SHP77 (cell line): ENCODE measurements around the gene SUSD1.
"Not testable (repeated sequence)": the region's sequence is repeated elsewhere in the genome, so short reads cannot be mapped to it uniquely, and the experiment has no call there.

Source experiments
- DNase-seq, 2 experiments: peaks; one replicate each; lab custom pipeline; 2025; lab: John Stamatoyannopoulos, UW

SUSD1 gene

DNA sequence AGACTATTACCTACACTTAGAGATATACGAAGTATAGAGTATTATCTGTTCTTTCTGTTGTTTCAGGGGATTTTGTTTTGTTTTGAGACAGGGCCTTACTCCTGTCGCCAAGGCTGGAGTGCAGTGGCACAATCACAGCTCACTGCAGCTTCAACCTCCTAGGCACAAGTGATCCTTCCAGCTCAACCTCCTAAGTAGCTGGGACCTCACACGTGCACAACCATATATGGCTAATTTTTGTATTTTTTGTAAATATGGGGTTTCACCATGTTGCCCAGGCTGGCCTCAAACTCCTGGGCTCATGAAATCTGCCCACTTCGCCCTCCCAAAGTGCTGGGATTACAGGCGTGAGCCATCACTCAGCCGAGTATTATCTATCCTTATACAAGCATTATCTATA lies 45.9 kb downstream of the SUSD1 start:
- DNase-seq: no peak

GRCh38 chr9:112128399-112128798 lies 46.7 kb downstream of the SUSD1 start:
- not testable (repeated sequence) for DNase-seq

DNA sequence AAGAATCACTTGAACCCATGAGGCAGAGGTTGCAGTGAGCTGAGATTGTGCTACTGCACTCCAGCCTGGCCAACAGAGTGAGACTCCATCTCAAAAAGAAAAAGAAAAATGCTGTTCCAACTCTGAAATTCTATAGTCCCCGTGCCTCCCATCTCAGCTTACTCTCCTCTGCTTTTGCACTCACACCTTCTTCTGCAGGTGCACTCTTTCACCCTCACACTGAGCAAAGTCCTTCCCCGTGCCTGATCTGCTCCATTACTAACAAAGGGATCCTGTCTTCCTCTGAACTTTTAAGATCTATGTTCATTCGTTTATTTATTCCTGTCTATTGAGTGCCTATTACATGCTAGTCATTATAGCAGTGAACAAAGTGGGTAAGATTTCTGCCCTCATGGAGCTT lies 47.8 kb downstream of the SUSD1 start:
- no peak for DNase-seq

GRCh38 chr9:112125951-112126388 lies 49.1 kb downstream of the SUSD1 start:
- DNase-seq: no peak

GRCh38 chr9:112124156-112124555 lies 50.9 kb downstream of the SUSD1 start:
- no peak for DNase-seq

DNA sequence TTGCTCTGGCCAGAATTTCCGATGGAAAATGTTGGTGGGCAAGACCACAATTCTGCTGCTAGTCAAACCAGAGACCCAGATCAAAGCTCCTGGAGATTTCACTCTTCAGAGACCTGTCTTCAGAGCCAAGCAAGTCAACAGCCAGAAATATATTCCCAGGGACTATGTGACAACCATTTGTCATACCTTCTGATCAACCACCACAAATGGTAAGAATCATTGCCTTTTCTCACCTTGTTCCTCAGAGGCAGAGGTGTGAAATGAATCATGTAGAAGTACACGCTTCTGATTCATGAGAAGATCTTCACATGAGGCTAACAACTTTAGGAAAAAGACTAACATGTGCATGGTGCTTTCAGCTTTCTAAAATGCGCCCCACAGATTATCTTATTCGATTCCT lies 53.5 kb downstream of the SUSD1 start:
- no peak for DNase-seq

DNA sequence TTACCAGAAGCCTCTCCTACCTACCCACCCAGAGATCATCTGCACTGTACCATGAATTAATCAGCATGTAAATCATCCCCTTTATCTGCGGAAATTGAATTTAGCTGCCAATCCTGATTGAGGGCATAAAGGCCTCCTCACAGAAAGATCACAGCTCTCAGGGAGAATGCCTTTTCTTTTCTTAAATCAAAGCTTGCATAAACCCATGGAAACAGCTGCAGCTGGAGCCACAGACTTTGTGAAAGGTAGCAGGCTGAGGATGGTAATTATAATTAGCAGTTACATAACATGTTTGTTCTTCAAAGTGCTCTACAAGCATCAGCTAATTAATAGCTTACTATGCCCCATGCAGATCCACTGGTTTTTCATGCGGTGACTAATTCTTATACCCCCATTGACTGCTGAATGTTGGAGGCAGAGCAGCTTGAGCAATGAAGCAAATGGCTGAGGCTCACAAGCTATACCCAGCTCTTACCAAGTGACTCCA lies 54.6 kb downstream of the SUSD1 start:
- no peak for DNase-seq

- no peak for DNase-seq
Measured at GRCh38 chr9:112120030-112120341, 55.1 kb downstream of the SUSD1 start.

GRCh38 chr9:112119225-112120029 lies 55.7 kb downstream of the SUSD1 start:
- DNase-seq: no peak

DNA sequence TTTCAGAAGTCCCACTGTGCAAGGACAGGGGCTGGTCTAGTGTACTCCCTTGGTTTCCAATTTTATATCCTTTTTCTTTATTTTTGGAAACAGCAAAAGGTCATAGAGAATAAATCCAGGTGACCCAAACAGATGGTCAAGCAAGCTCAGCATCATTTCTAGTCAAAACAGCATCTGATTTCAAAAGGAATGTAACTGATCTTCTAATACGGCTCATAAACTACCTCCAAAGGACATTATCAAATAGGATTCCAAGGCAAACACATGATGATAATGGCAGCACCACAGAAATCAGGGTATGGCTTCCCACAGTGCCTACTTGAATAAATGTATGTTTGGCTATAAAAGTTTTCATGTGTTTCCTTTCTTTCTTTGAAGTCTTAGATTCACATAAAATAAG lies 57.1 kb downstream of the SUSD1 start:
- DNase-seq: no peak

GRCh38 chr9:112115970-112116753 lies 58.9 kb downstream of the SUSD1 start:
- no peak for DNase-seq

DNA sequence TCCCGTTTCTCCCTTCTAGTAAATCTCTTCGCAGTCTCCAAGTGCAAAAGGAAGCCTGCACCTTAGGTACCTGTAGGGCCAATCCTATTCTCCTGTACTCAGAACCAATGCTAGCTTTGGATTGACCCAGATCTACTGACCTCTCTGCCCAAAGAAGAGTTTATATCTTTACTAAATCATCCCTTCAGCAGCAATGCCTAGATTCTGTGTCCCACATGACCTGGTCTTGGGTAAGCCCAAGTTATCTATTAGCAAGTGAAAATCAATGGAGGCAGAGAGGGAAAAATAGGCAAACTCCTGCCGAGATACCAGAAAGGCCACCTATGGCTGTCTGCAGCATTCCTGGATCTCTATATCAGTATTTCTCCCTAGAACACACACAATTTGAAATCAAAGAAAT lies 60.0 kb downstream of the SUSD1 start:
- DNase-seq: no peak

DNA sequence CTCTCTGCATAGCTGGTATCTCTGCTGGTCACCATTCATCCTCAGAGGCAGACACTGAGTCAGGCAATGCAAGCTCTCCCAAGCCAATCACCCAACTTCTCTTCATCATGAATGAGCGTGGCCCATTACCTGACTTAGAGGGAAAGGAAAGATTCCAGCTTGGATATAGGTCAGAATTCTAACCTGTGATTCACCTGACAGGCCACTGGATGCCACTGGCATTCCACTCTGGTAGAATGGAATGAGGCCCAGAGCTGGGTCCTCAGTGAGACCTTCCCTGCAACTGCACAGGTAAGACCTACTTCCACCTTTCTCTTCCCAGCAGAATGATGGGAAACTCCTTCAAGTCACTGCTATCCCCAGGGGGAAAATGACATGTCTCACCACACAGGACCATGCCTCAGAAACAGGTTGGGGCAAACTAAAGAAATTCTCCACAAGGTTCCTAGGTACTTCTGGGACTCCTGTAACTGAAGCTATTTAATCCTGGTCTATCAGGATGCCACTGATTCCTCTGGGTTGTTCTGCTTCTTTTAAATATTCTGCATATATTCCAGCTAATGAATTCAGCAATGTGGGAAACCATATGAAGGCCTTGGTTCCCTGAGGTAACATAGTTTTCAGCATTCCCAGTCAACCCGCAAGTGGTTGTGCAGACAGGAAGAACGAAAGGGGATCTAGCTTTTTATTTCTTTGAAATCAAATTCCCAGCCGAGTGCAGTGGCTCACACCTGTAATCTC lies 62.0 kb downstream of the SUSD1 start:
- DNase-seq: peak; percentile 2 to 4

- no peak for DNase-seq
Measured at GRCh38 chr9:112112519-112112918, 62.6 kb downstream of the SUSD1 start.

GRCh38 chr9:112111461-112111860 lies 63.6 kb downstream of the SUSD1 start:
- no peak for DNase-seq

- DNase-seq: no peak
Measured at GRCh38 chr9:112110777-112111113, 64.4 kb downstream of the SUSD1 start.

- no peak for DNase-seq
Measured at GRCh38 chr9:112110094-112110776, 64.9 kb downstream of the SUSD1 start.

DNA sequence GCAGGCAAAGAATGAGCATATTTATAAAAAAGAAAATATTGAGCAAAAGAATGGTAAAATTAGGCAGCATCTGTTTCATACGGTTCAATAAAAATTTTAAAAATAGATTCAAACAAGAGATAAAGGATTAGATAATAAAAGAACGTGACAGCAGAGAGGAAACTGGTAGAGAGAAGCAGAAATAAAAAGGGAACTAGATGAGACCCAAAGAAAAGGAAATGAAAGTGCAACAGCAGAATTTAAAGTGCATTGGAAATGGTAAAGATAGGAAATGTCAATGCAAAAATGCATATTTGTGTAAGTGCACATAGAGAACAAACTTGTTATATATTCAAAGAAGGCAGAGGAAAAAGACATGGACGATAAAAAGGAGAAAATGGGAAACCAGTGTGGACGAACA lies 70.2 kb downstream of the SUSD1 start:
- DNase-seq: no peak

DNA sequence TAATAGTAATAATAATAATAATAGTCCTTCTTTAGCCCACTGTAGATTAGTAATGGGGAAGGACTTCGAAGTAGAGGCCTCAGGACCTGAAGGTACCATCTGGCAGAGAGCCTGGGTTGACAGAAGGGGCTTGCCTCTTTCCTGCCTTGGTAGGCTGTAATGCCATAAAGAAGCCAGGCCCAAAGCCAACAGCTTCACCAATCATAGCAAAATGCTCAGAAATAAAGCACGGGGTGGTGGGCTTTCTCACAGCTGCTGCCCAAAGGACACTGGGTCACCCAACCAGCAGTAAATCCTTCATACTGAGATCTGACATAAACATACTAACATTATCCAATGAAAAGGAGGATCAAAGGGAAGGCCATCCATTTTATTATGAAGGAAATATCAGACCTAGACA lies 70.7 kb downstream of the SUSD1 start:
- DNase-seq: no peak

DNA sequence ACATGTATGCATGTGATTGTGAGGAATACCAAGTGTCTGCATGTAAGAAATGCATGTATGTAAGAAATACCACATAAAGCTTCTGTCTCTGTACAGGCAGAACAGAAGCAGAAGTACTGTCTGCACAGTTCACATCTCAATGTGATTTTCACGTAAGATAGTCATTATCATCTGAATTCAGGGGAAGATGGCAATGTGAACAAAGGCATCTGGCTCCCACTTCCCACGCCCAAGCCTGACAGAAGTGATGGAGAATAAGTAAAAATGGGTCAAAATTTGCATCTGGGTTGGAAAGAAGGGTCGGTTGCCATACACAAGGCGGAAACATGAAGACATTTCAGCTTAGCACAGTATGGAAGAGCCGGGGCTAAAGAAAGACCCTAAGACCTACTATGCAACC lies 71.7 kb downstream of the SUSD1 start:
- no peak for DNase-seq

DNA sequence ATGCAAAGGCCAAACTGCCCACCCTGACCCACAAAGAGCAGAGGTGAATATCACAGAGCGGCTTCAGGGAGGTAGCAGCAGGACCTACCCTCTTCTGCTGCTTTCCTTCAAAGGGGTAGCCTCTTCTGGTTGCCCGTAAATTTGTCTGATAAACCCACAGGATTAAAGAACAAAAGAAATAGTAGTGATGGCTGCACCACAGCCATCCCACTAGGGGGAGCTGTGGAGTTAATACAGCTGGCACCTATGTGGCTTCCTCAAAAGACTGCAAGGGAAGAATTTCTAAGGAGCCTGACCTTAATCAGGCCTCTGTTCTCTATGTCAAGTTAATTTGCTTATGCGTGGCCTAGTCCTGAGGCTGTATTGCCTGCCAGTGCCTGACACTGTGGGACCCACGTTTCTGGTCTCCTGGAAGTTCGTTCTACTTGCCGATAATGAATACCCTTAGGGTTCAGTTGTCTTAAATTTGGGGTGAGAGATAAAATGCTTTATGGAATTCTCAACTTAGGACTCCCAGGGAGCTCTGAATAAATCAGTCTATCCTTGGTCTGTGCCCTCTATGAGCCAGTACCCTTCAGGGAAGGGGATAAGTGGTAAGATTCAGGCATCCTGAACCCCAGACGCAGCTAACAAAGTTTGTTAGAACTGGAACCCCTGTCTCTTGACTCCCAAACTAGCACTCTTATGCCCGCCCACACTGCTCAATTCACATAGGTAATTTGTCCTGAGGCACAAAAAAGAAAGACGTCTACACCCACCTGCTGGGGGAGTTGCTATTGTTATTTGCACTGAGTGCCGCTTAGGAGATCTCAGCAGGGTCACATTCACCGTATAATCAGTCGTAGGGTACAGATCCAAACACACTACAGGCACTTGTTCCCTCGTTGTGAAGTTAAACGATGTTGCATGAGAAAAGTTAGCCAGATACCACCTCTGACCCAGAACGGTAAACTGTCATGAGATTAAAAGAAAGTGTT lies 77.1 kb downstream of the SUSD1 start:
- peak; percentile 42 to 56 for DNase-seq
